HG03060 (cell line): ENCODE data around the gene QSOX2.

Source experiments
- ATAC-seq: cut with Tn5 transposase; IDR thresholded peaks from one replicate; pipeline ENCODE4 v1.9.1; 2021; ENCODE audit warnings: low read depth, moderate number of reproducible peaks; ENCODE audit not compliant: unreplicated experiment

QSOX2 gene

DNA sequence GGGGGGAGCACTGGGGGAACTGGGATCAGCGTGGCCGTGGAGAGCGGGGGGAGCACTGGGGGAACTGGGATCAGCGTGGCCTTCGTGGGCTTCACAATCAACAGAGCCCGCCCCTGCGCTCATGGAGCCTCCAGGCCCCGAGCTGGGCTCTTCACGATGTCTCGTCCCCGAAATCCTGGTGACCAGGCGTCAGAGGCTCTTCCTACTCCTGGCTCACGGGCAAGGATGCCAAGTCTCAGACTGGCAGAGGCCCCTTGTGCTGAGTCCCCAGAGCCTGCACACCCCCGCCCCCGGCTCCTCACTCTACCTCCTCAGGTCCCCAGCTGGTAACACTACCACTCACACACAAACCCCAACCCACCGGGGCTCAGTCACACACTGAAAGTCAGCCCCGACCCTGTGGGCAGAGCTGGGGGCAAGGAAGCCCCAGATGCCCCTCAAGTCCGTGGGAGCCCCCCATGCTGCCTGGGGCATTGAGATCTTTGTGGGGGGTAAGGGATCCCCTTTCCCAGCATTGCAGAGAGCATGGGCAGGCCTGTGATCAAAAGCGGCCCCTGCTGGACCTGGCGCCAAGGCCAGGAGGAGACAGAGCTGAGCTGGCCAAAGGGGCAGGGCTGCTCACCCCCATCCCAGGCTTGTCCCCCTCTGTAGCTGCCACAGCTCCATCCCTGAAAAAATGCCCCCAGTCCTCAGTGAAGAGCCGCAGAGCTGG, 67.4 kb downstream of the QSOX2 start:
- no peak for ATAC-seq

GRCh38 chr9:136177224-136177623, 68.4 kb downstream of the QSOX2 start:
- ATAC-seq: no peak

DNA sequence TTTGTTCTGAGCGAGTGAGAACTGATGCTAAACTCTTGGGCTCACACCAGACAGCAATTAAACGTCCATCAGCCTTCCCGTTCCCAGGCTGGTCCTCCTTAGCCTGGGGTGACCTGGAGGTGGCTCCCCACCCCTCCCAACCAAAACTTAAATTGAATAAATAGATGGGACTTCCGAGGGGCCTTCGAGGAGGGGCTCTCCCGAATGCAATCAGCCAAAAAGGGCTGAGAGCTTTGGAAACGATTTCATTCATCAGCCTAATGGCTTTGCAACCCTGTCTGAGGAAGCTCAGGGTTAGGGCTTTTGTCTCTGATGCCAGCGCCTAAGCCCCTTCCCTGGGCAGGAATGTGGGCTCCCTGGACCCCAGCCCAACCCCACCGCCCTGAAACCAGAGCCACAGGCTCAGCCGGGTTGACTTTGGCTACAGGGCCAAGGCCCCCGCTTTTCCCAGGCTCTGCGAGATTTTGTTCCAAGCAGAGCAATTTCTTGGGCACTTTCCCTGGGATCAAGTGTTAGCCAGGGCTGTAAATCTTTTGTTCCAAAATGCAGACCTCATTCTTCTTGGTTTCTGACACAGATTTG, 69.9 kb downstream of the QSOX2 start:
- no peak for ATAC-seq

- no peak for ATAC-seq
Measured at GRCh38 chr9:136174779-136175615, 70.6 kb downstream of the QSOX2 start.

DNA sequence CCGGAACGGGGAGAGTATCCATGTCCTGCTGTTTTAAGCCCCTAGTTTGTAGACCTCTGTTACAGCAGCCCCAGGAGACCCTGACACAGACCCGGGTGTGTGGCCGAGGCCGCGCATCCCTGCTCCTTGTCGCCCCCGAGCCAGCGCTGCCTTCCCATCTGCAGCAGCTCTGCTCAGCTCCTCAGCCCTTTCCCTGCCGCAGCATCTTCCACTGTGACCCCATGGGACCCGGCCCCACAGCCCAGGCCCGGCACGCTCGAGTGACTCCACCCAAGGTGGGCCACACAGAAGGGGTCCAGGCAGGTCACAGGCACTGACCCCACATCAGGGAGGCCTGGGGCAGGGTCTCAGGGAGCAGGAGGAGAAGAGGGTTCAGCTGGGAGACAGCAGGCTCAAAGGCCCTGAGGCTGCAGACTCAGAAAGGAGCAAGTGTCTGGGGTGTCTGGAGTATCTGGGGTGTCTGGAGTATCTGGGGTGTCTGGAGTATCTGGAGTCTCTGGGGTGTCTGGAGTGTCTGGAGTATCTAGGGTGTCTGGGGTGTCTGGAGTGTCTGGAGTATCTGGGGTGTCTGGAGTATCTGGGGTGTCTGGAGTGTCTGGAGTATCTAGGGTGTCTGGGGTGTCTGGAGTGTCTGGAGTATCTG, 71.8 kb downstream of the QSOX2 start:
- ATAC-seq: no peak

DNA sequence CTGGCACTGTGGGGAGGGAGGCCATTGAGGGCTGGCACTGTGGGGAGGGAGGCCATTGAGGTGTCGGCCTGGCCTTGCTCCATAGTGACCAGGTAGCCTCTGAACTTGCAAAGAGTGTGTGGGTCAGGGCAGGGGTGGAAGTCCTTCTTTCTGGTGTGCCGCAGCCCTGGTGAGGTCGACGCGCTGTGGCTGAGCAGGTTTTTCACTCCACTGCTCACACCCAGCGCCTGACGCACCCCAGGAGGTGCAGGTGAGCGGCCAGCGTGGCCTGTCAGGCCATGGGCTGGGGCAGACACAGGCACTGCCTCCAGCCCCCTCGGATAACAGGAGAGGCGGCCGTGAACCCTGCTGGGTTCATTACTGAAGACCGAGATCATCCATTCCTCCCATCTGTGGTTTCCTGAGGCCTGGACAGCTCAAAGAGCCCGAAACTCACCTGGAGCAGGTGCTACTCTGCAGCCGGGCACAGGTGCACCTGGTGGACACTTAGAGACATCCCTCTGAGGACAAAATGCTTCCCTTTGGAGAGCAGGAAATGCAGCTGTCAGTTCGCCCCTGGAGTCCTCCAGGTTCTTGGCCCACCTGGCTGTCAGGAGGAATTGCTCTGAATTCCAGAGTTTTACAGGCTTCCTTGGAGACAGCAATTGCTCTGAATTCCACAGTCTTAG, 73.1 kb downstream of the QSOX2 start:
- ATAC-seq: no peak

DNA sequence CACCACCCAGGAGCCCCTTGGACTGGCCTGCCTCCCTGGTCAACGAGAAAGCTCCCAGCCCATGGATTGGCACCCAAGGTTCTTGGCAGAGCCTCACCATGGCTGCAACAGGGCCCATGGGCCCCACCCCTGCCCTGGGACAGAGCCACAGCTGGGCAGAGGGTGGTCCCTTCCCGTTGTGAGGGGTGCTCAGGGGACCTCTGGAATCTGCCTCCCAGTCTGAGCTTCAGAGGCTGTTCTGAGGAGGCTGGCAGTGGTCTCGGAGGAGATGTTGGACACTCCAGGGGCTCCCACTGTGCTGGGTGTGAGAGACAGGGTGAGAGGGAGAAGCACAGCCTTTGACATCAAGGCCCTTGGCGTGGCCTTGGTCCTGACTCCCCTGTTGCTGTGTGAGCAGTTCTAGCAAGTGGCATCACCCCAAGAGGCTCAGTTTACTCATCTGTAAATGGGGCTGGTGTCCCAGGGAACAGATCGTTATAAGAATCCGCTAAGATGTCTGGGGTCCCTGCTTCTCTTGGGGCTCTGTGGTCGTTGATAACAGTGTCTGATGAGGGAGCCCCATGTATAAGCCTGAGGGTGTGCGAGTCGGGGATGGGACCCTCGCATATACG, 73.7 kb downstream of the QSOX2 start:
- ATAC-seq: no peak

GRCh38 chr9:136171009-136171800, 74.4 kb downstream of the QSOX2 start:
- no peak for ATAC-seq

GRCh38 chr9:136170006-136170901, 75.4 kb downstream of the QSOX2 start:
- ATAC-seq: no peak

DNA sequence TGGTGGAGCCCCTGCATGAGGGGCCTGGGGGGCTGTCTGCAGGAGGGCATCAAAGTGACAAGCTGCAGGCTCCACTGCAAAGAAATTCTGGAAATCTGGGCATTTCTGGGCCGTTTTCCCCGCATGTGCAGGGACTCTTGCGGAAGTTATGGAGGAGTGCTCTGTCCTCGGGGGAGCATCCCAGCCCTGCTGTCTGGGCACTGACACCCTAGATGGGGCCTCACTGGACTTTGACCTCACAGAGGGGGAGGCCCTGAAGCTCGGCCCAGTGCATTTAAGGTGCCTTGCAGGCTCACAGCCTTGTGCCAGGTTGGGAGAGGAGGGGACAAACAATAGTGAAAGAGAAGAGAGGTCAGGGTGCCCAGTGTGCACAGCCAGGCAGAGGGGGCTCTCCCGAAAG, 76.1 kb downstream of the QSOX2 start:
- no peak for ATAC-seq

GRCh38 chr9:136163248-136163850, 82.3 kb downstream of the QSOX2 start:
- ATAC-seq: no peak

DNA sequence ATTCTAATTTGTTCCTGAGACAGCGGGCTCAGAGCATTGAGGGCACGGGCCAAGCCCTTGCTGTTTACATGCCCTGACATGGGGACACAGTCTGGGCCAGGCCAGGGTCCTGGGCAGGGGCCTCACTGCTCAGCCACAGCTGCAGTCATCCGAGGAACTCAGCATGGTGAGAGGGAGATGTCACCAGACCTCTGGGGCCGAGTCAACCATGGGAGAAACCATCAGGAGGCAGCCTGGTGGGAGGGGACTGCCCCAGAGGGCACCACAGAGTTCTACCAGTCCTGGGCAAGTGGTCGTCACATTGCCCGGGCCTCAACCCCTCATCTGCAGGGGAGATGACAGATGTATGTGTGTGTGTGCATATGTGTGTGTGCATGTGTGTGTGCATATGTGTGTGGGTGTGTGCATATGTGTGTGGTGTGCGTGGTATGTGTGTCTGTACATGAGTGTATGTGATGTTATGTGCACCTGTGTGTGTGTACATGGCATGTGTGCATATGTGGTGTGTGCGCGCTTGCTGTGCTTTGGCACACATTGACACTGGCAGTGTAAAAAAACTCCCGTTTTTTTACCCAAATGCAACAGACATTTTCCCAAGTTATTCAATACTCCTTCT, 84.5 kb downstream of the QSOX2 start:
- ATAC-seq: no peak

- ATAC-seq: no peak
Measured at GRCh38 chr9:136160381-136160841, 85.2 kb downstream of the QSOX2 start.

DNA sequence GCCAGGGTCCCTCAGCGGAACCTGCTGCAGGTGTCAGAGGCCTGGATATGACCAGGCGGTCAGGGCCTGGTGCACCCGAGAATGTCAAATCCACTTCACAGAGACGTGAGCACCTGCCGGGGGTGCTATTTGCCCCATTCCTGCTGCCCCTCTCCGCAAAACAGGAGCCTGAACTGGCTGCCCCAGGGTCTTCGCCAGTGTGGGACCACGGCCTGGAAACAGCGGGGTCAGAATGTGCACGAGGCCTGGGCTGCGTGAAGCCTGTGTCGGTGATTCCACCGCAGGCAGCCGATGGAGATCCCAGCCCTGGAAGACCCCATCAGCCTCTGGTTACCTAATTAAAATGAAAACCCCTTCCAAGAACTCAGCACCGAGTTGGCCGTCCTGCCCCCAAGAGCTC, 85.8 kb downstream of the QSOX2 start:
- no peak for ATAC-seq

GRCh38 chr9:136157477-136158265, 87.9 kb downstream of the QSOX2 start:
- ATAC-seq: no peak
